Stimulated activated CD8-positive, alpha-beta memory T cell treated with anti-CD3 and anti-CD28 coated beads, Interleukin-7, amount 100 ng/mL, for 24 hours (primary cell): ENCODE results near the gene EML6.
"Not testable (repeated sequence)": the region's sequence is repeated elsewhere in the genome, so short reads cannot be mapped to it uniquely, and the experiment has no call there.

Source experiments
- DNase-seq: peaks from one replicate; pipeline ENCODE4 v3.0.0-alpha.2; 2020; ENCODE audit warnings: low read depth

Gene EML6

DNA sequence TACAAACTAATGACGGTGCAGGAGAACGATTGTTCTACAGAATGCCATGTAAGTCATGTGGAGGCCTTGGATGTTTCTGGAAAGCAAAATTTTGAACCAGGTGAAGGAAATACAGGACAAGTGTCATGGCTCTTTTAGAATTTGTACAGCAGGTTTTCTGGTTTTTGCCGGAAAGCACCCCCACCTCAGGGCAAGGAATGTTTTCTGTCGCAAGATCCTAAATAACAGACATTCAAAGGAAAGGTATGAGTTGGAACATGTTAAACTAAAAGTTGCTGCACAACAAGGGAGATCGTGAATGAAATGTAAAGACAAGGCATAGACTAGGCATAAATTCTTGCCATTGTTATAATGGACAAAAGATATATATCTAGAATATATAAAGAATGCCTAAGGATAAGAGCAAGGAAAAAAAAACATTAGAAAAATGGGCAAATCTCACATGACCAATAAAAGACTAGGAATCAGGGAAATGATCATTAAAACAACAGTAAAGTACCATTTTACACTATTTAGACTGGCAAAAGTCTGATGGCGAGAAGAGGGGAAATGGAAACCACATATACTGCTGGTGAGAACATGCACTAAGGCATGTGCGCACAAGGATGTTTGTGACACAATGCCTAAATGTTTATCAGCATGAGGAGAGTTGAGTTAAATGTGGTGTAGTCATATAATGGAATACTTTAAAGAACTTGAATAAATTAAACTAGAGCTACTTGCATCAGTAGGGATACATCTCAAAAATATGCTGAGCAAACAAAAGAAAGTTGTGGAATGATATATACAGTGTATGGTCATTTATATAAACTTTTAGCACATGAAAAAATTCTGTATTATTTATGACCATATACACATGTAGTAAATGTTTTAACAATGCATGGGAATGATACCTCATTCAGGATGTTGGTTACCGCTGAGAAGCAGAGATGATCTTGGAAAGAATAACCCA, 127.0 kb downstream of the EML6 start:
- DNase-seq: no peak

DNA sequence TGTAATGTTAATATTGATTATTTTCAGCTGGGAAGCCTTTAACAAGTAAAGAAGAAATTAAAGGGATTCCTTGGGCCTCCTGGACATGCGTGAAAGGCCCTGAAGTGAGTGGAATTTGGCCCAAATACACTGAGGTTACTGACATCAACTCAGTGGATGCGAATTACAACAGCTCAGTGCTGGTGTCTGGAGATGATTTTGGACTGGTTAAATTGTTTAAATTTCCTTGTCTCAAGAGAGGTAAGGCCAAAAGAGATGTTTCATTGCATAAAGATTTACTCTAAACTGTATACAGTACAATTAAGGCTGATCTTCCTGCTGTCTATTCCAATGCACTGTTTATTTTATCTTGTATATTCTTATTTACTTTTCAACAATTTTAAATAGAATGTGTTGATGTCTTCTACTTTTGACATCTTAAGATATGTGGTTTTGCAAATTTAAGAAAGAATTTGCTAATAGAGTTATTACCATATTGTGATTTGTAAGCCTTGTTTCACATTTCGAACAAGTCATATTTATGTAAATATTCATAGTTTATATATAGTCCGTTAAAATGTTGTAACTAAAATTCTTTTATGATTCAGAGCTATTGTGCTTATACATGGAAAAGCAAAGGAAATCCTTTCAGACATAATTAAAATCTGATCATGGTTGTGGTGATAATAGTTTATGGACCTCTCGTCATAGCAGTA, 130.3 kb downstream of the EML6 start:
- DNase-seq: no peak

DNA sequence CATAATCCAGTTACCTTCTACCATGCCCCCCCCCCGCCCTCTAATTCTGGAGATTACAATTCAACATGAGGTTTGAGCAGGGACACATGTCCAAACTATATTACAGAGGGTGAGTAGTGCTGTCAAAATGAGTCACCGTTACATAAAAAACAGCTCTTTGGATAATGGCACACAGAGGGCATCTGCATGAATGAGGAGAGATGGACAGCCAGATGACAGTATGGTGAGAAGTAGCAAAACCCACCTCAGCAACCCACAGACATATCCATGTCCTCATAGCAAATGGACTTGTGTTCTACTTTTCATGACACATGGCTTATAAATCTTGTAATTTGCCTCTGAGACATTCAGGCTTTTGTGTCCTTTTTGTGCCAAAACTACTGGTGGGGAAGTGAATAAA, 132.0 kb downstream of the EML6 start:
- no peak for DNase-seq

DNA sequence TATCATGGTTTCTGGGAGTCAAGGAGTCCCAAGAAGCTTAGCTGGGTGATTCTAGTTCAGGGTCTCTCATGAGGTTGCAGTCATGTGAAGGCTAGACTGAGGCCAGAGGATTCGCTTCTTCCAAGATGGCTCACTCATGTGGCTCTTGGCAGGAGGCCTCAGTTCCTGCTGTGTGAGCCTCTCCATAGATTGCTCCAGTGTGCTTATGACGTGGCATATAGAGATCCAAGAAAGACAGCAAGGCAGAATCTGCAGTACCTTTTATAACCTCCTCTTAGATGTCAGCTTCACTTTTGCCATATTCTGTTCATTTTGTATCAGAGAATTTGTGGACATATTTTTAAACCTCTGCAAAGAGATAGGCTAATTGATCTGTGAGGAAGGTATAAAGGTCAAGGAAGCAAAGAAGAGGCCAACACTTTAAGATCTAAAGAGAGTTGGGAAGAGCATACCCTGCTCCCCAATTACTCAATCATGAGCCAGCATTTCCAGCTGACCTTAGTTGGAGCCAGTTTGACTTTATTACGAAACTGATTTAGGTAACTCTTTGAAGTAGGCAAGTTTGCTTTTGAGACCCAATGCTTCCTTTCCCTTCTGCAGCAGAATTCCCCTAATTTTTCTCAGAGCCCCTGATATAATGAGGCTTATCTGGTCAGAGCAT, 134.7 kb downstream of the EML6 start:
- DNase-seq: no peak

DNA sequence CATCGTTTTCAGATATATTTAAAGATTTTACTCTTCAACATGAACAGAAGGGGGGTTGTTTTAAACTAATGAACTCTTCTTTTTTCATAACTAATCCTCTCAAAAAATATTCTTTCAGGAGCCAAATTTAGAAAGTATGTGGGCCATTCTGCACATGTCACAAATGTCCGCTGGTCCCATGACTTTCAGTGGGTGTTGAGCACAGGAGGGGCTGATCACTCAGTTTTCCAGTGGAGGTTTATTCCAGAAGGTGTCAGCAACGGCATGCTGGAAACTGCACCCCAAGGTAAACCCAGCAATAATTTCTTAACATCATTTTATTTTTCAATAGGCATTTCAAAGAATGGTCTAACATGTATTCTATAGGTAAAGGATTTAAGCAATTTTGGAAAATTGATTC, 136.0 kb downstream of the EML6 start:
- no peak for DNase-seq

DNA sequence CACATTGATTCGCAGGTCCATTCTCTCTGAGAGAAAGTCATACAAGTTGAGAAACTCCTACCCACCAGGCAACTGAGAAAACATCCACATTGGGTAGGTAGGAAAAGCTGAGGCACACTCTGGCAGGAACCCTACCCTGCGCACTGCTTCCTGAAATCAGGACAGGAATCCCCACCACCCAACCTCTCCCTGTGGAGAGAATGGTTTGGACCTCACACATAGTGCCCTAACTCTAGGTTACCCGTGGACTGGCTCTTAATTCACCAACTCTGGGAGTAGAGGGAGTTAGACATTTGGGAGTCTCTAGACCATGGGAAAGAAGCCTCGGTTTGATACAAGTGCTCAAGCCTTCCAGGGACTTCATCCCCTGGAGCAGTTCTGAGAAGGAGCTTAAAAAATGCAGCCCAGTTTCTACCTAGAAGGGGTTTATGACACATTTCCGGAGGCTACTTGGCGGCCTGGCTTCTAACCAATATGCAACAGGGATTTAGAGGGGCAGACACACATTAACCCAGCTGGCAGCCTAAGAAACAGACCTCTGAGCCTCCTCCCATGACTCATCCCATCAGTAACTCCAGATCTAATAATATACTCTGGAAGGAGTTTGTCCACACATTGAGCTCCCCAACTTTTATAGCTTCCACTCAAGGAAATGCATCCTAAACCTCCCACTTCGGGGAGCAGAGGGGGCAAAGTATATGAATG, 136.7 kb downstream of the EML6 start:
- DNase-seq: no peak

DNA sequence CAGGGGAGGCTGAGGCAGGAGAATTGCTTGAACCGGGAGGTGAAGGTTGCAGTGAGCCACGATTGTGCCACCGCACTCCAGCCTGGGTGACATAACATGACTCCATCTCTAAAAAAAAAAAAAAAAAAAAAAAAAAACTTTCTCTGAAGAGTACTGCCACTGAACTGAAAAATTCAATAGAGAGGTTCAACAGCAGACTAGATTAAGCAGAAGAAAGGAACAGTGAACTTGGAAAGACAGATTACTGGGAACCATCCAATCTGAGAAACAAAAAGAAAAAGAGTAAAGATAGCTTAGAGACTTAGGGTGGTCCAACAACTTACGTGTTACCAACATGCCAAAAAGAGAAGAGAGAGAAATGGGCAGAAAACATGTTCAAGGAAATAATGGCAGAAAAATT, 138.8 kb downstream of the EML6 start:
- DNase-seq: no peak

DNA sequence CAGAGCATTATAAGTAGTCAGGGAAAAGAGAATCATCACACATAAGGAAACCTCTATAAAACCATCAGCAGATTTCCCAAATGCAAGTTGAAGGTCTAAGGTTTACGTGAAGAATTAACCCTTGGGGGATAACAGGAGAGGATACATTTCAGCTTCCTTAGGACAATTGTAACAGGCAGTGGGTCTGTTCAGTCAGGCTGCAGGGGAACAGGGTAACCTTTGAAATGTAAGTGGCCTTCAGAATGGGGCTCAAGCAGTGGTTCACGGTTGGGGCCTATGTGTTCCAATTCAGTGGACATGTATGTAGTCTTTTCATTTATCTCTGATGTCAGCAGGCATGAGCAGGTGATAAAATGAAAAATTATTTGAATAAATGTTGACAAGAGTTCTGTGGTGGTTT, 139.3 kb downstream of the EML6 start:
- DNase-seq: no peak

- DNase-seq: no peak
Observed at GRCh38 chr2:54863660-54864059, 140.2 kb downstream of the EML6 start.

DNA sequence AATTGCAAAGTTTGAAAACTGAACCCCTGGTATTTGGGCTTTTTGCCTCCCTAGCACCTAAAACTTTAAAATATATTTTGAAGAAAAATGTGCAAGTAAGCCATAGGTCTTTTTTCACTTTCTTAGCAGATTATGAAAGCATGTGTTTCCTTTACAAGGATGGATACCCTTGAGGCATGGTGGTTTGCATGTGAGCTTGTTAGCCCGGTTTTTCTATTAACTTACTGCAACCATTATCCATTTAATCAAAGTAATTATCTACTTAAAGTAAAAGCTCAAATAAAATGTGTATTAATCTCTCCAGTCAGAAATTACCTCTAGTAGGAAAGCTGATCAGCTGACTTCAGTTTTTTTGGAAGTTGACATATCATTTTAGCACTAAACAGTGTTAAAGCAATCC, 140.6 kb downstream of the EML6 start:
- DNase-seq: no peak

GRCh38 chr2:54864727-54865126, 141.3 kb downstream of the EML6 start:
- no peak for DNase-seq

GRCh38 chr2:54866179-54866578, 142.7 kb downstream of the EML6 start:
- DNase-seq: no peak

DNA sequence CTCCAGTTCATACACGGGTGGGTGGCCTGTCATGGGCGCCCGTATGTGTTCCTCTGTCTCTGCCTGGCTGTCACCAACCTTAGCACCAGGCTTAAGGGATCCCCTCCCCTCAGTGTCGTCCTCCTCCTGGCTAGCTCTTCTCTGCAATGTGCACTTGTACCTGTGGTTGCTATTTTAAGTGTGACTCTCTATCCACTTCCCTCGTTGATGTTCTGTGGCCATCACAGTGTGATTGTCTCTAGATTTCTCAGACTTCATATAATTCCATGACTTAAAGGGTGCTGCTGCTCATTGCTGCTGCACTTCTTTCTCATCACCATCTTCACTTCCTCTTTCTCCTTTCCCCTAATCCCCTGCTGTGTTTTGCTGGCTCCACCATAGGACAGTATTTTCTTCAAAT, 143.4 kb downstream of the EML6 start:
- DNase-seq: no peak

DNA sequence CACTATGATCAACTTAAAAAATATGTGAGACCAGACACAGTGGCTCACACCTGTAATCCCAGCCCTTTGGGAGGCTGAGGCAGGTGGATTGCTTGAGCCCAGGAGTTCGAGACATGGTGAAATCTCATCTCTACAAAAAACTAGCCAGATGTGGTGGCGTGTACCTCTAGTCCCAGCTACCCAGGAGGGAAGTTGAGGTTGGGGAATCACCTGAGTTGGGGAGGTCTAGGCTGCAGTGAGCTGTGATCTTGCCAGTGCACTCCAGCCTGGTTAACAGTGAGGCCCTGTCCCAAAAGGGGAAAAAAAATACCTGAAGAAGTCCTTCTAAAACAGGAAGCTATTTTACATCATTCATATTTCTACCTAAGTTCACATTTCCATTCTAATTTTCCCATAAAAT, 144.0 kb downstream of the EML6 start:
- no peak for DNase-seq

- no peak for DNase-seq
Observed at GRCh38 chr2:54871457-54872107, 148.1 kb downstream of the EML6 start.

DNA sequence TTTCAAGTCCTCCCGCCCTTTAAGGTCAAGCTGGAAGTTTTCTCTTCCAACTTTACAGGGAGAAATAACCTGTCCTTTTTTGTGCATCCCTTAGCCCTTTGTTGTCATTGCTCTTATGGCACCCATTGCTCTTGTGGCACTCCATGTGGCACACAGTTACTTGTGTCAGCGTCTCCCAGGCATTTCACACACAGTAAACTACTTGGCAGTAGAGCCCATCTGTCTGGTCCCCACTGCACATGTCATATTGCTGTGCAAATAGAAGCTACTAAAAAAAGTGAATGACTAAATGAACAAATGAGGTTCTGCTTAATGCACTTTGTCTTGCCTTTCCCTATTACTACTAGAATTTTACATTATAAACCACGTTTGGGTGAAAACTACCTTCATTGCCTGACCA, 149.3 kb downstream of the EML6 start:
- no peak for DNase-seq

- DNase-seq: not testable (repeated sequence)
Observed at GRCh38 chr2:54873236-54873635, 149.8 kb downstream of the EML6 start.

DNA sequence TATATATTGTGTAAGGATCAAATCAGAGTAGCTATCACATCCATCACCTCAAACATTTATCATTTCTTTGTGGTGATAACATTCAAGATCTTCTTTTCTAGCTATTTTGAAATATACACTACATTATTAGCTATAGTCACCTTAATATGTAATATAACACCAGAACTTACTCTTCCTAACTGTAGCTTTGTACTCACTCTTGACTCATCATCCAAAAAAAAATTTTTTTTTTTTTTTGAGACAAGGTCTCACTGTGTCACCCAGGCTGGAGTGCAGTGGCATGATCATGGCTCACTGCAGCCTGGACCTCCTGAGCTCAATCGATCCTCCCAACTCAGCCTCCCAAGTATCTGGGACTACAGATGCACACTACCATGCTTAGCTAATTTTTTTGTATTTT, 153.3 kb downstream of the EML6 start:
- DNase-seq: no peak

DNA sequence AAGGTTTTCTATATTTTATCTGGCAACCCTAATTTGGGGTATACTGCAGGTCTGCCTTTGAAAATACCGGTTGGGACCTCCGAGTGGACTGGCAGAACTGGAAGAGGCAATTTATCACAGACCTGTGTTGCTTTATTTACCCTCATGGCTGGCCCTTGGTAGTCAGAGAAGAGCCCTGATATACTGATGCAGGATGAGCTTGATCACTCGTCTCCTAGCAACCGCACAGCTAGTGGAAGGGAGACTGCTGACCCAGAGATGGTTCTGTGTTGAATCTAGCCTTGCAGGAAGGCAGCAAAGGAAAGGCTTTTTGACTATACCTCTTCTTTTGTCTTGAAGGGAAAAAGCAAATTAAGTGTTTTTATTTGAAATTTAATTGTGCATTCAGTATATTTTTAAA, 154.7 kb downstream of the EML6 start:
- DNase-seq: no peak

- no peak for DNase-seq
Observed at GRCh38 chr2:54879032-54879431, 155.6 kb downstream of the EML6 start.

GRCh38 chr2:54879598-54880332, 156.3 kb downstream of the EML6 start:
- no peak for DNase-seq
